ENCODE results near the gene MRPL12. TPM values are rescaled to one million over a fixed set of nuclear protein-coding genes. Genes with fewer than 3 reads are reported as not detected.
A peak's percentile ranks its signal among the peaks of the same experiment; 100 is the strongest.

MRPL12 gene
- total and polyA plus RNA-seq, 9 donors = 10.2 to 65.8 (median 57.5) TPM

DNA sequence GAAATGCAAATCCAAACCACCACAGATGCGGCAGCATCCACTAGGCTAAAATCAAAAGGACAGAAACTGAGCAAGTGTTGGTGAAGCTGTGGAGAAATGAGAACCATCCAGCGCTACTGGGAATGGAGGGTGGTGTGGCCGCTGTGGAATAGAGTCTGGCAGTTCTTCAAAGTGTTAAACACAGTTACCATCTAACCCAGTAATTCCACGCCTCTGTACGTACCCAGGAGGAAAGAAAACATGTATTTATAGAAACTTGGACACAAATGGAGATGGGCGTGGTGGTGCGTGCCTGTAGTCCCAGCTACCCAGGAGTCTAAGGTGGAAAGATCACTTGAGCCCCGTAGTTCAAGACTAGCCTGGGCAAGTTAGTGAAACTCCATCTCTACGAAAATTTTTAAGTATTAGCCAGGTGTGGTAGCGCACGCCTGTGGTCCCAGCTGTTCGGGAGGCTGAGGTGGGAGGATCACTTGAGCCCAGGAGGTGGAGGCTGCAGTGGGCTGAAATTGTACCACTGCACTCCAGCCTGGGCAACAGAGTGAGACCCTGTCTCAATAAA is 20.6 kb downstream of the MRPL12 start:
- Histone ChIP-seq H3K27me3 (ENCODE audit: control insufficient read depth, insufficient read depth, low read length) (peaks cover 8% of the 10 kb centered on the region), H3K27ac (ENCODE audit: low read length) (no peak overlapping the region), H3K36me3 (ENCODE audit: control insufficient read depth, insufficient read depth, low read length) (no peaks in the 10 kb centered on the region), H3K4me1 (ENCODE audit: control insufficient read depth, insufficient read depth, low read length) (peaks cover 7% of the 10 kb centered on the region), H3K4me3 (ENCODE audit: low read length) (no peak overlapping the region), H3K9me3 (replicated peaks; ENCODE audit: control insufficient read depth, low read depth, low read length) (no peaks in the 10 kb centered on the region)
- DNase-seq = no peak
- 76% methylated on average over 7 of the region's 12 CpGs for WGBS (ENCODE audit: insufficient coverage)

- Histone ChIP-seq H3K36me3 (ENCODE audit: control insufficient read depth, insufficient read depth, low read length) (no peaks in the 10 kb centered on the region), H3K4me1 (ENCODE audit: control insufficient read depth, insufficient read depth, low read length) (peaks cover 2% of the 10 kb centered on the region), H3K27me3 (ENCODE audit: control insufficient read depth, insufficient read depth, low read length) (peaks cover 10% of the 10 kb centered on the region), H3K9me3 (replicated peaks; ENCODE audit: control insufficient read depth, low read depth, low read length) (no peaks in the 10 kb centered on the region), H3K27ac (ENCODE audit: low read length) (no peak overlapping the region), H3K4me3 (ENCODE audit: low read length) (no peak overlapping the region)
- 83% methylated on average over 8 of the region's 9 CpGs for WGBS (ENCODE audit: insufficient coverage)
- no peak for DNase-seq
Observed at GRCh38 chr17:81725439-81725838, 22.3 kb downstream of the MRPL12 start.

- no peak for DNase-seq
- H3K36me3 ChIP-seq (ENCODE audit: control insufficient read depth, insufficient read depth, low read length) = no peaks in the 10 kb centered on the region
- H3K4me3 ChIP-seq (ENCODE audit: low read length) = no peak overlapping the region
- peaks cover 10% of the 10 kb centered on the region for H3K27me3 ChIP-seq (ENCODE audit: control insufficient read depth, insufficient read depth, low read length)
- 71% methylated on average over 7 of the region's 9 CpGs for WGBS (ENCODE audit: insufficient coverage)
- no peak overlapping the region for H3K27ac ChIP-seq (ENCODE audit: low read length)
- peaks cover 4% of the 10 kb centered on the region for H3K4me1 ChIP-seq (ENCODE audit: control insufficient read depth, insufficient read depth, low read length)
- H3K9me3 ChIP-seq (replicated peaks; ENCODE audit: control insufficient read depth, low read depth, low read length) = no peaks in the 10 kb centered on the region
Observed at GRCh38 chr17:81726004-81726403, 22.8 kb downstream of the MRPL12 start.

- WGBS (ENCODE audit: insufficient coverage) = 90% methylated on average over 20 of the region's 23 CpGs
- no peaks in the 10 kb centered on the region for H3K9me3 ChIP-seq (replicated peaks; ENCODE audit: control insufficient read depth, low read depth, low read length)
- no peak overlapping the region for H3K4me3 ChIP-seq (ENCODE audit: low read length)
- peaks cover 10% of the 10 kb centered on the region for H3K27me3 ChIP-seq (ENCODE audit: control insufficient read depth, insufficient read depth, low read length)
- no peaks in the 10 kb centered on the region for H3K36me3 ChIP-seq (ENCODE audit: control insufficient read depth, insufficient read depth, low read length)
- no peak for DNase-seq
- H3K4me1 ChIP-seq (ENCODE audit: control insufficient read depth, insufficient read depth, low read length) = peaks cover 6% of the 10 kb centered on the region
- no peak overlapping the region for H3K27ac ChIP-seq (ENCODE audit: low read length)
Observed at GRCh38 chr17:81727324-81728031, 24.3 kb downstream of the MRPL12 start.

DNA sequence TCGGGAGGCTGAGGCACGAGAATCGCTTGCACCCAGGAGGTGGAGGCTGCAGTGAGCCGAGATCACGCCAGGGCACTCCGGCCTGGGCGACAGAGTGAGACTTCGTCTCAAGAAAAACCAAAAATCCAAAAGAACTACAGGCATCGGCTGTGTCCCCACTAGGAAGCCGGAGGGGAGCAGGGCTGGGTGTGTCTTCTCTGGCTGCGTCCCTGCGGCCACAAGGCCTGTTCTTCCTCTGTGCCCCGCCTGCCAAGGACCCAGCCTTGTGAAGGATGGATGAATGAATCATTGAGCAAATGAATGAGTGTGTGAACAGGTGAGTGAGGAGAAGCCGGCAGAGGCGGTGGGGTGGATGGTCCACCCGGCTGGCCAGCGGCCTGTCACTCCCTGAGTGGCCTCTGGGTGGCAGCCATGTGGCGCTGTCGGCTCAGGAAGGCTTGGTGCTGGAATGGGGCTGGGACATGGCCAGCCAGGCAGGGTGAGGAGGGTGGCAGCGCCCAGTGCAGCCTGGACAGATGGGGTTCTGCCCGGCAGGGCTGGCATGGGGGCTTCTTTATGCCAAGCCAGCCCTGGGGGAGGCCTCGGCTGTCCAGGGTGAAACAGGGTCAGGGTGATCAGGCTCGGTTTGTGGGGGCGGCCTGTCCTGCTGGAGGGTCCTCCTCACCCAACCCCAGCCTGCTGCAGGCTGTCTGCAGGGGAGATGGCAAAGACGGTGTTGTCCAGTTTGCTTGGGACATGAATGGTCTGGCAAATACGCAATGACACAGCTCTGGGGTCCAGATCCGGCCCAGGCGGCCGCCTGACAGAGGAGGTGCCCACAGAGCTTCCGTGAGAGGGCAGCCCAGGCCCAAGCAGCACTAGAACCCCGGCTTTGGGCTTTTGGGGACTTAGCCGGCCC is 30.6 kb downstream of the MRPL12 start:
- WGBS (ENCODE audit: insufficient coverage) = 46% methylated on average over 31 of the region's 32 CpGs
- no peak overlapping the region for H3K27ac ChIP-seq (ENCODE audit: low read length)
- H3K4me1 ChIP-seq (ENCODE audit: control insufficient read depth, insufficient read depth, low read length) = peaks cover 17% of the 10 kb centered on the region
- H3K4me3 ChIP-seq (ENCODE audit: low read length) = no peak overlapping the region
- DNase-seq = peak; percentile 74
- peaks cover 17% of the 10 kb centered on the region for H3K27me3 ChIP-seq (ENCODE audit: control insufficient read depth, insufficient read depth, low read length)
- no peaks in the 10 kb centered on the region for H3K36me3 ChIP-seq (ENCODE audit: control insufficient read depth, insufficient read depth, low read length)
- no peaks in the 10 kb centered on the region for H3K9me3 ChIP-seq (replicated peaks; ENCODE audit: control insufficient read depth, low read depth, low read length)

DNA sequence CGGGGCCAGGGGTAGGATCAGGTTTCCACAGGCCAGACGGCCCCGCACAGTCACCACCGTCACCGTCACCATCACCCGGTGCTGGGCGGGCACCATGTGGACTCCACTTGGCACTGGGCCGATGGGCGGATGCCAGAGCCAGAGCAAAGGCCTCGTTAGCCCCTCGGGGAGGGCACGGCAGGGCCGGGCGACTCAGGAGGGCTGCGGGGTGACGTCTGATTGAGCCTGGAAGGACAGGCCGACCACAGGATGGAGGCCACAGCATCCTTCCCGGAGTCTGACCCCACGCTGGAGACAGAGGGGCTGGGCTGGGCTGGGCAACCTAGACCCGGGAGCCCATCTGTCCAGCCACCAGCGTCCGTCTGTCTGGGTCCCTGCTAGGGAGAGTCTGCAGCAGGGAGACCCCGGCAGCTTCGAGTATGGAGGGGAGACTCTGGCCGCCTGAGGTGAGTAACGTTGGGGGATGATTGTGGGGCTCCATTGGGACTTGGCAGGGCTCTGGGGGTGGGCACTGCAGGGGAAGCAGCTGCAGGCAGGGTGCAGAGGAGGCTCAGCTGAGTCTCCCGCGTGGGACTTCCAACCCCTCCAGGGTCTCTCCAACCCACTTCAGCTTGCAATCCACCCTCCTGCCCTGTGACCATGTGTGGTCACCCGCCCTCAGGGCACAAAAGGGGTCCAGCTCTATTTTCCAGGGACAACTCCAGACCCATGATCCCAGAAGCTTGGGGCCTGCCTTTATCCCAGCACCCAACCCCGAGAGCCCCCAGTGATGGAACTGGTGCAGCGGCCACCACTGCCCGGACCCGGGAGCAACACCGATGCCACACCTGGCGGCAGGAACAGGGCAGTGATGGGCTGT is 31.5 kb downstream of the MRPL12 start:
- DNase-seq = no peak
- Histone ChIP-seq H3K9me3 (replicated peaks; ENCODE audit: control insufficient read depth, low read depth, low read length) (no peaks in the 10 kb centered on the region), H3K27me3 (ENCODE audit: control insufficient read depth, insufficient read depth, low read length) (peaks cover 17% of the 10 kb centered on the region), H3K36me3 (ENCODE audit: control insufficient read depth, insufficient read depth, low read length) (no peaks in the 10 kb centered on the region), H3K4me3 (ENCODE audit: low read length) (no peak overlapping the region), H3K27ac (ENCODE audit: low read length) (no peak overlapping the region), H3K4me1 (ENCODE audit: control insufficient read depth, insufficient read depth, low read length) (peaks cover 17% of the 10 kb centered on the region)
- WGBS (ENCODE audit: insufficient coverage) = 80% methylated on average over 35 of the region's 35 CpGs

- Histone ChIP-seq H3K36me3 (ENCODE audit: control insufficient read depth, insufficient read depth, low read length) (no peaks in the 10 kb centered on the region), H3K27ac (ENCODE audit: low read length) (no peak overlapping the region), H3K4me3 (ENCODE audit: low read length) (no peak overlapping the region), H3K27me3 (ENCODE audit: control insufficient read depth, insufficient read depth, low read length) (peaks cover 16% of the 10 kb centered on the region), H3K9me3 (replicated peaks; ENCODE audit: control insufficient read depth, low read depth, low read length) (no peaks in the 10 kb centered on the region), H3K4me1 (ENCODE audit: control insufficient read depth, insufficient read depth, low read length) (peaks cover 17% of the 10 kb centered on the region)
- no peak for DNase-seq
- WGBS (ENCODE audit: insufficient coverage) = 49% methylated on average over 24 of the region's 30 CpGs
Observed at GRCh38 chr17:81735264-81736102, 32.3 kb downstream of the MRPL12 start.

GRCh38 chr17:81737947-81738800 is 35.0 kb downstream of the MRPL12 start:
- no peak for DNase-seq
- Histone ChIP-seq H3K4me1 (ENCODE audit: control insufficient read depth, insufficient read depth, low read length) (peaks cover 20% of the 10 kb centered on the region), H3K9me3 (replicated peaks; ENCODE audit: control insufficient read depth, low read depth, low read length) (no peaks in the 10 kb centered on the region), H3K27ac (ENCODE audit: low read length) (no peak overlapping the region), H3K36me3 (ENCODE audit: control insufficient read depth, insufficient read depth, low read length) (no peaks in the 10 kb centered on the region), H3K27me3 (ENCODE audit: control insufficient read depth, insufficient read depth, low read length) (peaks cover 28% of the 10 kb centered on the region), H3K4me3 (ENCODE audit: low read length) (no peak overlapping the region)
- 72% methylated on average over 28 of the region's 31 CpGs for WGBS (ENCODE audit: insufficient coverage)

Data from muscle of leg (tissue), 11 donors.